IgD-negative memory B cell (primary cell): ENCODE results near the gene GOLGA7B. TPM values are rescaled to one million over a fixed set of nuclear protein-coding genes. Genes with fewer than 3 reads are reported as not detected.

ENCODE experiments used
- H3K27ac Mint-ChIP-seq, 3 donors: one replicate each; pipeline ENCODE4 v1.8.0; 2020 to 2022; ENCODE audit warnings: mild to moderate bottlenecking in 3 of 3, mixed read lengths in 3 of 3, moderate library complexity in 1 of 3
- H3K27me3 Mint-ChIP-seq: one replicate; pipeline ENCODE4 v1.8.0; 2021; ENCODE audit warnings: mixed read lengths
- H3K36me3 Mint-ChIP-seq: one replicate; pipeline ENCODE4 v1.8.0; 2020; ENCODE audit warnings: mild to moderate bottlenecking, mixed read lengths
- H3K4me1 Mint-ChIP-seq, 3 donors: one replicate each; pipeline ENCODE4 v1.8.0; 2020 to 2022; ENCODE audit warnings: mixed read lengths in 3 of 3, mild to moderate bottlenecking in 1 of 3
- H3K4me3 Mint-ChIP-seq, 4 donors: one replicate each; pipeline ENCODE4 v1.8.0; 2020 to 2022; ENCODE audit warnings: mild to moderate bottlenecking in 4 of 4, mixed read lengths in 4 of 4, moderate library complexity in 3 of 4
- H3K9me3 Mint-ChIP-seq, 3 donors: one replicate each; pipeline ENCODE4 v1.8.0; 2020 to 2021; ENCODE audit warnings: mixed read lengths in 3 of 3, mild to moderate bottlenecking in 1 of 3
- polyA plus RNA-seq: library from polyadenylated mRNA; unstranded; fragments of 300-500 nt; fragmentation: Illumina TruSeq; gene quantifications from one replicate; pipeline ENCODE4 v1.2.3, GENCODE V29; 2021

Gene GOLGA7B
- not detected for polyA plus RNA-seq

GRCh38 chr10:97849687-97850402, at the start of gene GOLGA7B:
GOLGA7B (plus strand) TSS chr10:97849843; CDS start chr10:97850304, 461 bp downstream.
- H3K9me3 Mint-ChIP-seq, result no peaks in the 10 kb centered on the region
- peak within 1 kb of the TSS in 2 of 3 donors; percentile 46 to 57 for H3K27ac Mint-ChIP-seq
- H3K4me1 Mint-ChIP-seq, result peaks cover 0 to 15% (median 6%) of the 10 kb centered on the region in 3 donors
- no peaks in the 10 kb centered on the region for H3K36me3 Mint-ChIP-seq
- peak within 1 kb of the TSS; percentile 65 to 91 (median 86) for H3K4me3 Mint-ChIP-seq
- H3K27me3 Mint-ChIP-seq, result peaks cover 24% of the 10 kb centered on the region

GRCh38 chr10:97800474-97800873, 49.2 kb upstream of the GOLGA7B start:
- no peak overlapping the region for H3K27ac Mint-ChIP-seq
- H3K4me1 Mint-ChIP-seq, result peaks cover 0 to 5% (median 1%) of the 10 kb centered on the region in 3 donors
- H3K27me3 Mint-ChIP-seq, result peaks cover 16% of the 10 kb centered on the region
- H3K4me3 Mint-ChIP-seq, result no peak overlapping the region
- H3K9me3 Mint-ChIP-seq, result peaks cover 0 to 9% (median 3%) of the 10 kb centered on the region in 3 donors
- H3K36me3 Mint-ChIP-seq, result peaks cover 5% of the 10 kb centered on the region

GRCh38 chr10:97801422-97801821, 48.2 kb upstream of the GOLGA7B start:
- Mint-ChIP-seq H3K9me3 (peaks cover 0 to 9% (median 3%) of the 10 kb centered on the region in 3 donors), H3K27ac (no peak overlapping the region), H3K4me1 (peaks cover 0 to 4% (median 1%) of the 10 kb centered on the region in 3 donors), H3K36me3 (peaks cover 5% of the 10 kb centered on the region), H3K27me3 (peaks cover 15% of the 10 kb centered on the region), H3K4me3 (no peak overlapping the region)

- Mint-ChIP-seq H3K27me3 (peaks cover 18% of the 10 kb centered on the region), H3K36me3 (peaks cover 2% of the 10 kb centered on the region), H3K27ac (no peak overlapping the region)
These were observed 44.4 kb upstream of the GOLGA7B start for GRCh38 chr10:97805096-97805884.

GRCh38 chr10:97805949-97806348, 43.7 kb upstream of the GOLGA7B start:
- peaks cover 4% of the 10 kb centered on the region for H3K36me3 Mint-ChIP-seq
- peaks cover 13% of the 10 kb centered on the region for H3K27me3 Mint-ChIP-seq
- H3K9me3 Mint-ChIP-seq, result no peaks in the 10 kb centered on the region
- H3K4me1 Mint-ChIP-seq, result no peaks in the 10 kb centered on the region
- H3K4me3 Mint-ChIP-seq, result no peak overlapping the region
- no peak overlapping the region for H3K27ac Mint-ChIP-seq

More at GRCh38 chr10:97805096-97805884, 44.4 kb upstream of the GOLGA7B start:
- no peaks in the 10 kb centered on the region for H3K4me1 Mint-ChIP-seq
- H3K9me3 Mint-ChIP-seq, result no peaks in the 10 kb centered on the region
- no peak overlapping the region for H3K4me3 Mint-ChIP-seq

- Mint-ChIP-seq H3K27ac (no peak overlapping the region), H3K9me3 (no peaks in the 10 kb centered on the region), H3K36me3 (peaks cover 4% of the 10 kb centered on the region), H3K4me1 (no peaks in the 10 kb centered on the region), H3K4me3 (no peak overlapping the region), H3K27me3 (peaks cover 11% of the 10 kb centered on the region)
These were observed 39.2 kb upstream of the GOLGA7B start for GRCh38 chr10:97810446-97810845.

GRCh38 chr10:97811958-97812357, 37.7 kb upstream of the GOLGA7B start:
- Mint-ChIP-seq H3K9me3 (no peaks in the 10 kb centered on the region), H3K27ac (no peak overlapping the region), H3K4me3 (no peak overlapping the region), H3K4me1 (no peaks in the 10 kb centered on the region), H3K36me3 (peaks cover 4% of the 10 kb centered on the region), H3K27me3 (peaks cover 13% of the 10 kb centered on the region)

- peaks cover 4% of the 10 kb centered on the region for H3K36me3 Mint-ChIP-seq
- no peaks in the 10 kb centered on the region for H3K9me3 Mint-ChIP-seq
- H3K4me3 Mint-ChIP-seq, result no peak overlapping the region
- H3K4me1 Mint-ChIP-seq, result no peaks in the 10 kb centered on the region
- H3K27me3 Mint-ChIP-seq, result peaks cover 15% of the 10 kb centered on the region
- H3K27ac Mint-ChIP-seq, result no peak overlapping the region
These were observed 36.9 kb upstream of the GOLGA7B start for GRCh38 chr10:97812696-97813095.

GRCh38 chr10:97813311-97813710, 36.3 kb upstream of the GOLGA7B start:
- H3K9me3 Mint-ChIP-seq, result no peaks in the 10 kb centered on the region
- no peak overlapping the region for H3K27ac Mint-ChIP-seq
- peaks cover 15% of the 10 kb centered on the region for H3K27me3 Mint-ChIP-seq
- H3K36me3 Mint-ChIP-seq, result peaks cover 4% of the 10 kb centered on the region
- H3K4me1 Mint-ChIP-seq, result no peaks in the 10 kb centered on the region
- H3K4me3 Mint-ChIP-seq, result no peak overlapping the region

- Mint-ChIP-seq H3K27ac (no peak overlapping the region), H3K9me3 (no peaks in the 10 kb centered on the region), H3K4me3 (no peak overlapping the region), H3K36me3 (peaks cover 4% of the 10 kb centered on the region), H3K4me1 (no peaks in the 10 kb centered on the region), H3K27me3 (peaks cover 13% of the 10 kb centered on the region)
These were observed 34.6 kb upstream of the GOLGA7B start for GRCh38 chr10:97814996-97815395.

- Mint-ChIP-seq H3K36me3 (peaks cover 1% of the 10 kb centered on the region), H3K4me3 (no peak overlapping the region), H3K27ac (no peak overlapping the region), H3K27me3 (peaks cover 13% of the 10 kb centered on the region), H3K4me1 (no peaks in the 10 kb centered on the region), H3K9me3 (no peaks in the 10 kb centered on the region)
These were observed 33.0 kb upstream of the GOLGA7B start for GRCh38 chr10:97816609-97817008.

GRCh38 chr10:97818572-97818971, 31.1 kb upstream of the GOLGA7B start:
- Mint-ChIP-seq H3K9me3 (no peaks in the 10 kb centered on the region), H3K27me3 (peaks cover 13% of the 10 kb centered on the region), H3K27ac (no peak overlapping the region), H3K36me3 (peaks cover 1% of the 10 kb centered on the region), H3K4me3 (no peak overlapping the region), H3K4me1 (no peaks in the 10 kb centered on the region)

GRCh38 chr10:97820096-97820704, 29.4 kb upstream of the GOLGA7B start:
- H3K27ac Mint-ChIP-seq, result no peak overlapping the region
- no peaks in the 10 kb centered on the region for H3K9me3 Mint-ChIP-seq
- H3K4me3 Mint-ChIP-seq, result no peak overlapping the region
- peaks cover 10% of the 10 kb centered on the region for H3K27me3 Mint-ChIP-seq
- peaks cover 1% of the 10 kb centered on the region for H3K36me3 Mint-ChIP-seq
- H3K4me1 Mint-ChIP-seq, result no peaks in the 10 kb centered on the region

GRCh38 chr10:97821308-97822038, 28.2 kb upstream of the GOLGA7B start:
- Mint-ChIP-seq H3K27me3 (peaks cover 6% of the 10 kb centered on the region), H3K27ac (no peak overlapping the region), H3K4me3 (no peak overlapping the region), H3K4me1 (no peaks in the 10 kb centered on the region), H3K9me3 (no peaks in the 10 kb centered on the region), H3K36me3 (peaks cover 1% of the 10 kb centered on the region)

GRCh38 chr10:97822261-97822687, 27.4 kb upstream of the GOLGA7B start:
- H3K27me3 Mint-ChIP-seq, result peaks cover 4% of the 10 kb centered on the region
- peaks cover 1% of the 10 kb centered on the region for H3K36me3 Mint-ChIP-seq
- H3K9me3 Mint-ChIP-seq, result no peaks in the 10 kb centered on the region
- H3K4me3 Mint-ChIP-seq, result no peak overlapping the region
- no peak overlapping the region for H3K27ac Mint-ChIP-seq
- H3K4me1 Mint-ChIP-seq, result no peaks in the 10 kb centered on the region
